ENCODE results near the gene ZNF865. TPM values are rescaled to one million over a fixed set of nuclear protein-coding genes. Genes with fewer than 3 reads are reported as not detected.

Gene ZNF865
- total RNA-seq, 1 experiment from 2014 or later = 5.5 TPM

GRCh38 chr19:55594996-55595545 is 10.4 kb upstream of the ZNF865 start:
- 0 out of 2 replicates have a peak, but pooled peaks cover 3% of the 10 kb centered on the region for H3K79me2 ChIP-seq (ENCODE audit: low read length)
- H3K36me3 ChIP-seq (ENCODE audit: low read depth, low read length) = peaks cover 4% of the 10 kb centered on the region; the same call in 1 of the 2 replicates
- TF ChIP-seq EZH2phosphoT487 (IDR thresholded peaks at IDR 0.05; ENCODE audit: borderline replicate concordance, low read length) = no peak
- no peak for TF ChIP-seq CTCF (conservative IDR thresholded peaks at IDR 0.05; ENCODE audit: low read depth, low read length)
- TF ChIP-seq EZH2 (IDR thresholded peaks at IDR 0.05; ENCODE audit: low read length, unreplicated experiment) = no peak
- no peaks in the 10 kb centered on the region for H3K9me3 ChIP-seq (ENCODE audit: low read length)
- H3K27me3 ChIP-seq (ENCODE audit: low read length) = no peaks in the 10 kb centered on the region
- CTCF ChIA-PET = no interaction called here
- no peaks in the 10 kb centered on the region for H3K9me2 ChIP-seq (replicated peaks; ENCODE audit: low read length)
- H3K4me1 ChIP-seq (ENCODE audit: insufficient read depth, low read length) = 0 out of 2 replicates have a peak, but pooled peaks cover 7% of the 10 kb centered on the region
- no peak overlapping the region for H3K4me3 ChIP-seq (ENCODE audit: low read length)
- ATAC-seq (no peak), DNase-seq (no peak)
- H3K27ac ChIP-seq (ENCODE audit: low read length) = no peak overlapping the region
- H4K20me1 ChIP-seq (ENCODE audit: low read length) = no peaks in the 10 kb centered on the region
- H3F3A ChIP-seq (ENCODE audit: low read length, unreplicated experiment) = no peaks in the 10 kb centered on the region
- H3K4me2 ChIP-seq (ENCODE audit: low read length) = no peak overlapping the region
- H2AFZ ChIP-seq (ENCODE audit: low read length) = no peak overlapping the region
- BruUV-seq (replicated peaks) = no TSS peak
- intact Hi-C loops (cut with micrococcal nuclease) = loop anchor here (5.0 kb wide), 1 partner anchor 37 kb away; no protein-coding TSS in a partner anchor
- POLR2A ChIA-PET (ENCODE audit: unreplicated experiment) = no interaction called here
- no peak overlapping the region for H3K9ac ChIP-seq (ENCODE audit: low read length)

DNA sequence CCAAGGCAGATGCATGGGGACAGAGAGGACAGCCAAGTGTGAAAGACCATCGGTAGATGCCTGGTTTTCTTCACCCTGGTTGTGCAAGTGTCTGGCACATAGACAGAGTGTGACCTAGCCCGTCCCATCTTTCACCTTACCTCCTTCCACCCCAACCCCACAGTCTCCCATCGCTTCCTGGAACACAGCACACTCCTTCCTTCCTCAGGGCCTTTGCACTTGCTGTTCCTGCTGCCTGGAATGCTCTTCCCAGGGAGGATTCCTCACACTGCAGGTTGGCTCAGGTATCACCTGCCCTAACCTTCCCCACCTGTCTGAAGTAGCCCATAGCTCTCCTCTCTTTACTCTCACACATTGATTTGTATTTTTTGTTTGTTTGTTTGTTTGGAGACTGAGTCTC is 9.1 kb upstream of the ZNF865 start:
- Histone ChIP-seq H3K4me2 (ENCODE audit: low read length) (no peak overlapping the region), H3K36me3 (ENCODE audit: low read depth, low read length) (peaks cover 4% of the 10 kb centered on the region; the same call in 1 of the 2 replicates), H3K9ac (ENCODE audit: low read length) (no peak overlapping the region), H3K27ac (ENCODE audit: low read length) (no peak overlapping the region), H3F3A (ENCODE audit: low read length, unreplicated experiment) (no peaks in the 10 kb centered on the region), H3K4me3 (ENCODE audit: low read length) (no peak overlapping the region), H3K27me3 (ENCODE audit: low read length) (no peaks in the 10 kb centered on the region), H2AFZ (ENCODE audit: low read length) (no peak overlapping the region), H3K4me1 (ENCODE audit: insufficient read depth, low read length) (peaks cover 12% of the 10 kb centered on the region), H3K9me2 (replicated peaks; ENCODE audit: low read length) (no peaks in the 10 kb centered on the region), H3K9me3 (ENCODE audit: low read length) (no peaks in the 10 kb centered on the region), H4K20me1 (ENCODE audit: low read length) (no peaks in the 10 kb centered on the region), H3K79me2 (ENCODE audit: low read length) (peaks cover 12% of the 10 kb centered on the region; the same call in 1 of the 2 replicates)
- no peak for TF ChIP-seq CTCF (conservative IDR thresholded peaks at IDR 0.05; ENCODE audit: low read depth, low read length)
- no peak for TF ChIP-seq EZH2phosphoT487 (IDR thresholded peaks at IDR 0.05; ENCODE audit: borderline replicate concordance, low read length)
- TF ChIP-seq EZH2 (IDR thresholded peaks at IDR 0.05; ENCODE audit: low read length, unreplicated experiment) = no peak
- CTCF ChIA-PET = no interaction called here
- ATAC-seq (no peak), DNase-seq (no peak)
- POLR2A ChIA-PET (ENCODE audit: unreplicated experiment) = no interaction called here
- intact Hi-C loops (cut with micrococcal nuclease) = loop anchor here (5.0 kb wide), 1 partner anchor 36 kb away; no protein-coding TSS in a partner anchor
- no TSS peak for BruUV-seq (replicated peaks)

- Histone ChIP-seq H3K27me3 (ENCODE audit: low read length) (no peaks in the 10 kb centered on the region), H3K27ac (ENCODE audit: low read length) (no peak overlapping the region), H4K20me1 (ENCODE audit: low read length) (no peaks in the 10 kb centered on the region), H2AFZ (ENCODE audit: low read length) (no peak overlapping the region), H3K36me3 (ENCODE audit: low read depth, low read length) (peaks cover 4% of the 10 kb centered on the region; the same call in 1 of the 2 replicates), H3K9ac (ENCODE audit: low read length) (no peak overlapping the region), H3K4me1 (ENCODE audit: insufficient read depth, low read length) (peaks cover 12% of the 10 kb centered on the region), H3K4me3 (ENCODE audit: low read length) (no peak overlapping the region), H3K79me2 (ENCODE audit: low read length) (peaks cover 12% of the 10 kb centered on the region; the same call in 1 of the 2 replicates), H3K9me3 (ENCODE audit: low read length) (no peaks in the 10 kb centered on the region), H3K4me2 (ENCODE audit: low read length) (no peak overlapping the region), H3K9me2 (replicated peaks; ENCODE audit: low read length) (no peaks in the 10 kb centered on the region), H3F3A (ENCODE audit: low read length, unreplicated experiment) (no peaks in the 10 kb centered on the region)
- no TSS peak for BruUV-seq (replicated peaks)
- DNase-seq (no peak), ATAC-seq (no peak)
- CTCF ChIA-PET = no interaction called here
- POLR2A ChIA-PET (ENCODE audit: unreplicated experiment) = no interaction called here
- intact Hi-C loops (cut with micrococcal nuclease) = loop anchor here (5.0 kb wide), 1 partner anchor 35 kb away; no protein-coding TSS in a partner anchor
- TF ChIP-seq CTCF (conservative IDR thresholded peaks at IDR 0.05; ENCODE audit: low read depth, low read length) (no peak), EZH2 (IDR thresholded peaks at IDR 0.05; ENCODE audit: low read length, unreplicated experiment) (no peak), EZH2phosphoT487 (IDR thresholded peaks at IDR 0.05; ENCODE audit: borderline replicate concordance, low read length) (no peak)
Observed at GRCh38 chr19:55597501-55597921, 7.9 kb upstream of the ZNF865 start.

Measured in PC-3 (cell line).